ENCODE data around the gene EHBP1.

Gene EHBP1

DNA sequence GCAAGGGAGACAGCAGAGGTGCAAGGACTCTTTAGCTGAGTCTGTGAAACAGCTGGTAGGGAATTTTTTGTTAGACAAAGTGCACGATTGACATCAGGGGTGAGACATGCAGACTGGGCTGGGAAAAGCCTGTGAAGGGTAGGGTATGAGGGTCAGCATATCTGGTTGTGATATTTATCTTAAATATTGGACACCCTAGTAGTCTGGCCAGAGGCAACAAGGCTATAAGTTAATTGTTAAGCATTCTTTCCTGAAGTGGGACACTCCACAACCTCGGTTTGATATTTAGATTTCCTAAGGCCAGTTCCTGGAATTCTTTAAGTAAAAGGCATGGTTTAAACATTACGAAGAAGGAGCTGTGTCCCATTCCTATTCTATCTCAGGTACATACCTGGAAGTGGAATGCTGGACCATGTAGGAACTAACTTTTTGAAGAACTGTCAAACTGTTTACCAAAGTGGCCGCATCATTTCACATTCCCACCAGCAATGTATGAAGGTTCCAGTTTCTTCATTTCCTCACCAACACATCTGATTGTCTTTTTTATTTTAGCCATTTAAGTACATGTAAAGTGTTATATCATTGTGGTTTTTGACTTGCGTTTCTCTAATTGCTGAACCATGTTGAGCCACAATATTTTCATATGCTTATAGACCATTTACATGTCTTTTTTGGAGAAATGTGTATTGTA, 22.5 kb downstream of the EHBP1 start:
- H2AFZ ChIP-seq (ENCODE audit: low read length), result no peak overlapping the region
- no peaks in the 10 kb centered on the region for H3K36me3 ChIP-seq (ENCODE audit: insufficient read depth, low read length)
- H3K79me2 ChIP-seq (ENCODE audit: insufficient read depth, low read length), result no peaks in the 10 kb centered on the region
- no peak overlapping the region for H3K9ac ChIP-seq (ENCODE audit: low read length)
- H3K4me3 ChIP-seq (ENCODE audit: low read depth, low read length, poor library complexity, severe bottlenecking), result no peak overlapping the region
- H3K27ac ChIP-seq (ENCODE audit: low read depth, low read length, poor library complexity, severe bottlenecking), result no peak overlapping the region
- H3F3A ChIP-seq (ENCODE audit: insufficient read depth, low read length), result no peaks in the 10 kb centered on the region
- TF ChIP-seq, protein P1, sequence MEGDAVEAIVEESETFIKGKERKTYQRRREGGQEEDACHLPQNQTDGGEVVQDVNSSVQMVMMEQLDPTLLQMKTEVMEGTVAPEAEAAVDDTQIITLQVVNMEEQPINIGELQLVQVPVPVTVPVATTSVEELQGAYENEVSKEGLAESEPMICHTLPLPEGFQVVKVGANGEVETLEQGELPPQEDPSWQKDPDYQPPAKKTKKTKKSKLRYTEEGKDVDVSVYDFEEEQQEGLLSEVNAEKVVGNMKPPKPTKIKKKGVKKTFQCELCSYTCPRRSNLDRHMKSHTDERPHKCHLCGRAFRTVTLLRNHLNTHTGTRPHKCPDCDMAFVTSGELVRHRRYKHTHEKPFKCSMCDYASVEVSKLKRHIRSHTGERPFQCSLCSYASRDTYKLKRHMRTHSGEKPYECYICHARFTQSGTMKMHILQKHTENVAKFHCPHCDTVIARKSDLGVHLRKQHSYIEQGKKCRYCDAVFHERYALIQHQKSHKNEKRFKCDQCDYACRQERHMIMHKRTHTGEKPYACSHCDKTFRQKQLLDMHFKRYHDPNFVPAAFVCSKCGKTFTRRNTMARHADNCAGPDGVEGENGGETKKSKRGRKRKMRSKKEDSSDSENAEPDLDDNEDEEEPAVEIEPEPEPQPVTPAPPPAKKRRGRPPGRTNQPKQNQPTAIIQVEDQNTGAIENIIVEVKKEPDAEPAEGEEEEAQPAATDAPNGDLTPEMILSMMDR (IDR thresholded peaks at IDR 0.05; ENCODE audit: low read length), result no peak
- TF ChIP-seq EZH2 (IDR thresholded peaks at IDR 0.05; ENCODE audit: borderline replicate concordance, low read length), result no peak
- no peaks in the 10 kb centered on the region for H4K20me1 ChIP-seq (ENCODE audit: insufficient read depth, low read length)
- no peaks in the 10 kb centered on the region for H3K27me3 ChIP-seq (ENCODE audit: insufficient read depth, low read length)
- no peaks in the 10 kb centered on the region for H3K9me2 ChIP-seq (ENCODE audit: low read depth, low read length)
- H3K4me2 ChIP-seq (ENCODE audit: low read length), result no peak overlapping the region
- H3K4me1 ChIP-seq (ENCODE audit: insufficient read depth, low read length, severe bottlenecking), result no peaks in the 10 kb centered on the region
- H3K9me3 ChIP-seq (ENCODE audit: low read length), result peaks cover 6% of the 10 kb centered on the region

DNA sequence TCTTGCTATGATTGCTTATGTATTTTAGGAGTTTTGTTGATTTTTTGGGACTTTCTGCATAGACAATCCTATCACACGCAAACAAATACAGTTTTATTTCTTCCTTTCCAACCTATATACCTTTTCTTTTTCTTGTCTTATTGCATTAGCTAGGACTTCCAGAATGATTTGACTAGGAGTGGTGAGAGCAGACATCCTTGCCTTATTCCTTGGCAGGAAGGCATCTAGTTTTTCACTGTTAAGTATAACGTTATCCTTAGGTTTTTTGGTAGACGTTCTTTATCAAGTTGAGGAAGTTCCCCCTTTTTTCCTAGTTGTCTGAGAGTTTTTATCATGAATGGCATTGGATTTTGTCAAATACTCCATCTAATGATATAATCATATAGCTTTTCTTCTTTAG, 25.8 kb downstream of the EHBP1 start:
- no peaks in the 10 kb centered on the region for H3K36me3 ChIP-seq (ENCODE audit: insufficient read depth, low read length)
- H4K20me1 ChIP-seq (ENCODE audit: insufficient read depth, low read length), result no peaks in the 10 kb centered on the region
- H3K27ac ChIP-seq (ENCODE audit: low read depth, low read length, poor library complexity, severe bottlenecking), result no peak overlapping the region
- no peaks in the 10 kb centered on the region for H3K79me2 ChIP-seq (ENCODE audit: insufficient read depth, low read length)
- H3K9me3 ChIP-seq (ENCODE audit: low read length), result peaks cover 8% of the 10 kb centered on the region
- no peaks in the 10 kb centered on the region for H3K27me3 ChIP-seq (ENCODE audit: insufficient read depth, low read length)
- no peak overlapping the region for H3K9ac ChIP-seq (ENCODE audit: low read length)
- no peak overlapping the region for H3K4me3 ChIP-seq (ENCODE audit: low read depth, low read length, poor library complexity, severe bottlenecking)
- no peak overlapping the region for H2AFZ ChIP-seq (ENCODE audit: low read length)
- no peaks in the 10 kb centered on the region for H3F3A ChIP-seq (ENCODE audit: insufficient read depth, low read length)
- no peaks in the 10 kb centered on the region for H3K4me1 ChIP-seq (ENCODE audit: insufficient read depth, low read length, severe bottlenecking)
- no peaks in the 10 kb centered on the region for H3K9me2 ChIP-seq (ENCODE audit: low read depth, low read length)
- no peak overlapping the region for H3K4me2 ChIP-seq (ENCODE audit: low read length)
- TF ChIP-seq, protein P1 (IDR thresholded peaks at IDR 0.05; ENCODE audit: low read length), result no peak
- TF ChIP-seq EZH2 (IDR thresholded peaks at IDR 0.05; ENCODE audit: borderline replicate concordance, low read length), result no peak

DNA sequence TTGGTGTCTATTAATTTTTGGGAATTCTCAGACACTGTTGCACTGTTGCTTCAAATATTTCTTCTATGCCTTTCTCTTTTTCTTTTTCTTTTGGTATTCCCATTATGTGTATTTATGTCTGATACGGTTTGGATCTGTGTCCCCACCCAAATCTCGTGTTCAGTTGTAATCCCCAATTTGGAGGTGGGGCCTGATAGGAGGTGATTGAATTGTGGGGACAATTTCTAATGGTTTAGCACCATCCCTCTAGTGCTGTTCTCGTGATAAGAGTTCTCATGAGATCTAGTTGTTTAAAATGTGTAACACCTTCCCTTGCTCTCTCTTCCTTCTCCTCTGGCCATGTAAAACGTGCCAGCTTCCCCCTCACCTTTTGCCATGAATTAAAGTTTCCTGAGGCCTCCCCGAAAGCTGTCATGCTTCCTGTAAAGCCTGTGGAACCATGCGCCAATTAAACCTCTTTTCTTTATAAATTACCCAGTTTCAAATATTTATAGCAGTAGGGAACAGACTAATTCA, 26.8 kb downstream of the EHBP1 start:
- Histone ChIP-seq H2AFZ (ENCODE audit: low read length) (no peak overlapping the region), H3K79me2 (ENCODE audit: insufficient read depth, low read length) (no peaks in the 10 kb centered on the region)

More for the DNA sequence above, 26.8 kb downstream of the EHBP1 start:
- Histone ChIP-seq H3K27me3 (ENCODE audit: insufficient read depth, low read length) (no peaks in the 10 kb centered on the region), H3F3A (ENCODE audit: insufficient read depth, low read length) (no peaks in the 10 kb centered on the region), H3K9me3 (ENCODE audit: low read length) (peaks cover 8% of the 10 kb centered on the region), H3K9ac (ENCODE audit: low read length) (no peak overlapping the region), H3K4me3 (ENCODE audit: low read depth, low read length, poor library complexity, severe bottlenecking) (no peak overlapping the region), H3K27ac (ENCODE audit: low read depth, low read length, poor library complexity, severe bottlenecking) (no peak overlapping the region), H3K4me2 (ENCODE audit: low read length) (no peak overlapping the region), H3K36me3 (ENCODE audit: insufficient read depth, low read length) (no peaks in the 10 kb centered on the region), H4K20me1 (ENCODE audit: insufficient read depth, low read length) (no peaks in the 10 kb centered on the region), H3K4me1 (ENCODE audit: insufficient read depth, low read length, severe bottlenecking) (no peaks in the 10 kb centered on the region), H3K9me2 (ENCODE audit: low read depth, low read length) (no peaks in the 10 kb centered on the region)
- TF ChIP-seq EZH2 (IDR thresholded peaks at IDR 0.05; ENCODE audit: borderline replicate concordance, low read length), result no peak
- TF ChIP-seq, protein P1 (IDR thresholded peaks at IDR 0.05; ENCODE audit: low read length), result no peak
